D721Med (cell line): ENCODE measurements around the gene ANKS1B.

ENCODE experiments used
- DNase-seq: peaks from one replicate; pipeline ENCODE4 v3.0.0; 2011; ENCODE audit warnings: low spot score; ENCODE audit not compliant: insufficient read length
- FAIRE-seq: peaks from 2 replicates; lab custom pipeline; 2011; peaks lifted over from hg19 to GRCh38; lab: Jason Lieb, UNC
- CTCF ChIP-seq: IDR thresholded peaks from 2 replicates; pipeline ENCODE4 v1.5.1; 2012; ENCODE audit warnings: mild to moderate bottlenecking, control low read depth; ENCODE audit not compliant: insufficient read depth; ENCODE audit errors: missing control alignments

ANKS1B gene

GRCh38 chr12:98819821-98820404 is 1164.8 kb downstream of the ANKS1B start:
- TF ChIP-seq CTCF, result no peak
- FAIRE-seq, result no peak
- DNase-seq, result no peak

- TF ChIP-seq CTCF, result no peak
- FAIRE-seq, result no peak
- DNase-seq, result no peak
These were observed 1165.7 kb downstream of the ANKS1B start for GRCh38 chr12:98819071-98819470.

- FAIRE-seq, result no peak
- DNase-seq, result no peak
- no peak for TF ChIP-seq CTCF
These were observed 1166.5 kb downstream of the ANKS1B start for GRCh38 chr12:98818239-98818638.

- no peak for DNase-seq
- TF ChIP-seq CTCF, result no peak
- FAIRE-seq, result no peak
These were observed 1167.0 kb downstream of the ANKS1B start for GRCh38 chr12:98817742-98818141.

GRCh38 chr12:98816720-98817119 is 1168.0 kb downstream of the ANKS1B start:
- no peak for TF ChIP-seq CTCF

GRCh38 chr12:98814254-98814653 is 1170.5 kb downstream of the ANKS1B start:
- FAIRE-seq, result no peak
- no peak for DNase-seq
- TF ChIP-seq CTCF, result no peak

More at GRCh38 chr12:98816720-98817119, 1168.0 kb downstream of the ANKS1B start:
- DNase-seq (no peak), FAIRE-seq (no peak)

GRCh38 chr12:98812225-98812624 is 1172.5 kb downstream of the ANKS1B start:
- no peak for TF ChIP-seq CTCF
- FAIRE-seq (no peak), DNase-seq (no peak)
